ENCODE data around the gene KRT1. TPM values are rescaled to one million over a fixed set of nuclear protein-coding genes. Genes with fewer than 3 reads are reported as not detected.

The KRT1 gene
- total and polyA plus RNA-seq, 10 of the 15 experiments (the other 5 are each of a cell fraction or from before 2014, with no cell fraction given) = not detected

- TF ChIP-seq ZNF687 (IDR thresholded peaks at IDR 0.05) (no peak), CBX3 (IDR thresholded peaks at IDR 0.05; ENCODE audit: borderline replicate concordance, low read depth) (no peak), TARDBP (IDR thresholded peaks at IDR 0.05; ENCODE audit: borderline replicate concordance) (no peak), RUNX3 (IDR thresholded peaks at IDR 0.05; ENCODE audit: low read length) (no peak), ZBTB11 (CRISPR knock-in tag; IDR thresholded peaks at IDR 0.05) (no peak), ATF3 (IDR thresholded peaks at IDR 0.05; ENCODE audit: borderline replicate concordance, extremely low read depth, low read depth, low read length) (no peak), CUX1 (IDR thresholded peaks at IDR 0.05; ENCODE audit: insufficient replicate concordance, low read depth, low read length) (no peak), ZNF207 (IDR thresholded peaks at IDR 0.05; ENCODE audit: borderline replicate concordance) (no peak)
These were observed 23.2 kb upstream of the KRT1 start, which contains the start of gene KRT77 (continued) for GRCh38 chr12:52703424-52703823.

Data from GM12878 (cell line).